GM12878 (cell line): ENCODE results near the gene SRD5A1. TPM values are rescaled to one million over a fixed set of nuclear protein-coding genes. Genes with fewer than 3 reads are reported as not detected.

ENCODE experiments used
- ATAC-seq: fragments of 200-7000 bp; cut with Tn5 transposase; 3 replicates; pipeline ENCODE4 v1.9.1; 2020; ENCODE audit warnings: mild to moderate bottlenecking, moderate library complexity
- BruUV-seq: library from RNA; stranded (reverse); fragments of 400-500 nt; replicated peaks from 2 replicates; lab custom pipeline; 2021; lab: Mats Ljungman, UMichigan
- CTCF ChIA-PET: fragments of 300-600 bp; sonication (Branson Sonifier 250); formaldehyde crosslinking; extraction: SDS; loops from one replicate; lab custom pipeline; 2021; ENCODE audit warnings: inconsistent platforms; lab: Yijun Ruan, JAX
- POLR2A ChIA-PET: fragments of 350-600 bp; formaldehyde crosslinking; extraction: SDS; loops from one replicate; lab custom pipeline; 2021; ENCODE audit warnings: inconsistent platforms; lab: Charles Lee
- RAD21 ChIA-PET: fragments of 300-600 bp; sonication (Branson Sonifier 250); formaldehyde crosslinking; loops from one replicate; lab custom pipeline; 2023; ENCODE audit warnings: antibody characterized with exemption; ENCODE audit not compliant: unreplicated experiment; lab: Charles Lee
- SMC1A ChIA-PET: fragments of 300-600 bp; sonication (Branson Sonifier 250); formaldehyde crosslinking; loops from one replicate; lab custom pipeline; 2023; ENCODE audit not compliant: unreplicated experiment, uncharacterized antibody; lab: Charles Lee
- DNase-seq: peaks from one replicate; pipeline ENCODE4 v3.0.0-alpha.2; 2011; ENCODE audit warnings: low read depth, low spot score
- FAIRE-seq: peaks from 3 replicates; lab custom pipeline; 2011; peaks lifted over from hg19 to GRCh38; lab: Jason Lieb, UNC
- H2AFZ ChIP-seq: 2 replicates; pipeline ENCODE4 v1.6.0; 2011; ENCODE audit warnings: low read depth, low read length, control low read depth; ENCODE audit not compliant: control insufficient read depth
- H3K27ac ChIP-seq: 2 replicates; pipeline ENCODE4 v1.5.1; 2011; ENCODE audit warnings: control low read depth; ENCODE audit not compliant: control insufficient read depth, insufficient read depth
- H3K27me3 ChIP-seq, 2 experiments: replicated peaks in 1 of 2; 2 replicates each; pipeline versions ENCODE4 v1.6.0 to v1.6.1; 2011; ENCODE audit warnings: low read length in 1 of 2; ENCODE audit not compliant: control insufficient read depth in 2 of 2, insufficient read depth in 2 of 2
- H3K36me3 ChIP-seq, 2 experiments: 2 replicates each; pipeline ENCODE4 v1.5.1; 2011; ENCODE audit warnings: low read length in 1 of 2; ENCODE audit not compliant: control insufficient read depth in 2 of 2, insufficient read depth in 2 of 2
- H3K4me1 ChIP-seq: 2 replicates; pipeline ENCODE4 v1.6.1; 2011; ENCODE audit warnings: mild to moderate bottlenecking, low read length, moderate library complexity, mixed read lengths; ENCODE audit not compliant: control insufficient read depth, insufficient read depth
- H3K4me2 ChIP-seq: 2 replicates; pipeline ENCODE4 v1.6.0; 2011; ENCODE audit warnings: control low read depth; ENCODE audit not compliant: control insufficient read depth, insufficient read depth
- H3K4me3 ChIP-seq: fragments of 200-600 bp; sonication (generic); 2 replicates; pipeline ENCODE4 v1.5.1; 2016
- H3K79me2 ChIP-seq: 2 replicates; pipeline ENCODE4 v1.6.0; 2011; ENCODE audit warnings: low read length; ENCODE audit not compliant: control insufficient read depth, insufficient read depth
- H3K9ac ChIP-seq: 2 replicates; pipeline ENCODE4 v1.8.0; 2011; ENCODE audit warnings: low read length, control low read depth, mixed read lengths; ENCODE audit not compliant: control insufficient read depth, insufficient read depth
- H3K9me3 ChIP-seq: replicated peaks from 3 replicates; pipeline ENCODE4 v1.5.1; 2011; ENCODE audit warnings: mild to moderate bottlenecking, low read length; ENCODE audit not compliant: control insufficient read depth, insufficient read depth
- H4K20me1 ChIP-seq: 2 replicates; pipeline ENCODE4 v1.6.0; 2011; ENCODE audit not compliant: control insufficient read depth, insufficient read depth
- BMI1 ChIP-seq: fragments of 450-650 bp; IDR thresholded peaks from 2 replicates; pipeline ENCODE4 v1.6.1; 2016; ENCODE audit warnings: mild to moderate bottlenecking, moderate library complexity, borderline replicate concordance
- HDGF ChIP-seq: fragments of 450-650 bp; IDR thresholded peaks from 2 replicates; pipeline ENCODE4 v1.6.1; 2016; ENCODE audit warnings: antibody characterized with exemption
- IRF4 ChIP-seq: IDR thresholded peaks from 2 replicates; pipeline ENCODE4 v1.6.1; 2011; ENCODE audit warnings: low read depth, low read length
- TCF3 ChIP-seq: IDR thresholded peaks from 2 replicates; pipeline ENCODE4 v1.6.1; 2012; ENCODE audit warnings: low read depth, mild to moderate bottlenecking, low read length, borderline replicate concordance; ENCODE audit not compliant: insufficient read depth
- WGBS: methylation state at CpG from one replicate; pipeline ENCODE4 v1.1.6; 2016; ENCODE audit warnings: low lambda C conversion rate; ENCODE audit not compliant: insufficient replicate concordance, insufficient coverage; ENCODE audit errors: missing lambda C conversion rate; 5-methylcytosine and 5-hydroxymethylcytosine counted together
- in situ Hi-C: fragments of 300-500 bp; cut with MboI; formaldehyde crosslinking; loops from 9 replicates; pipeline ENCODE4 v1.14.3; 2018; ENCODE audit warnings: mixed read lengths
- intact Hi-C: fragments of 100-400 bp; cut with micrococcal nuclease; formaldehyde crosslinking; loops from one replicate; pipeline ENCODE4 v1.14.2; 2022; ENCODE audit not compliant: unreplicated experiment
- polyA plus RNA-seq, 11 experiments: library from polyadenylated mRNA; depleted of rRNA in 4 of 11; unstranded in 6 of 11; stranded (reverse) in 5 of 11; fragments of >200 nt; fragmentation: Nextera tagmentation in 4 of 11; fragmentation: Illumina TruSeq in 1 of 11; extraction: Ambion mirVana in 4 of 11; extraction: Trizol in 1 of 11; gene quantifications; 1 replicate in 1 of 11; 2 replicates in 10 of 11; pipeline versions ENCODE4 v1.2.1 to v1.2.3, GENCODE V29; 2011 to 2016; ENCODE audit warnings: inconsistent platforms in 2 of 11, missing spikeins in 2 of 11, low read depth in 1 of 11
- total RNA-seq, 4 experiments: library from RNA; depleted of rRNA in 3 of 4; stranded (reverse); fragments of >200 nt in 3 of 4; fragmentation: Illumina TruSeq in 1 of 4; extraction: Trizol in 1 of 4; gene quantifications; 2 replicates each; pipeline versions ENCODE4 v1.2.1 to v1.2.3, GENCODE V29; 2013 to 2021
- TF ChIP-seq, protein P1 (sequence below): fragments of 450-650 bp; formaldehyde crosslinking; IDR thresholded peaks from 2 replicates; pipeline ENCODE4 v1.5.0; 2022; ENCODE audit warnings: mild to moderate bottlenecking, missing genetic modification characterization

Gene SRD5A1
- total and polyA plus RNA-seq, 10 of the 15 experiments (the other 5 are each of a cell fraction or from before 2014, with no cell fraction given), result 0.76 to 20.1 (median 12.3) TPM

DNA sequence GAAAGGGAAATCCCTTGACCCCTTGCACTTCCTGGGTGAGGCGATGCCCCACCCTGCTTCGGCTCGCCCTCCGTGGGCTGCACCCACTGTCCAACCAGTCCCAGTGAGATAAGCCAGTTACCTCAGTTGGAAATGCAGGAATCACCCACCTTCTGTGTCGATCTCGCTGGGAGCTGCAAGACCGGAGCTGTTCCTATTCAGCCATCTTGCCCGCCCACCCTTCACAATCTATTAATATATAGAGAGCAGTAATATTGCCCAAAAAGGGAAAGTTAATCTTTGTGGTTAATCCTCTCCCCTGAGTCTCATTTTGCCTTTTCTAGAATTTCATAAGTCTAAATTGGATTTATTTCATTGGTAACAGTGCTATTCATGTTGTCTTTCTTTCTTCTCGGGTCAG lies 16.4 kb downstream of the SRD5A1 start:
- no peak for FAIRE-seq
- in situ Hi-C loops, result no loop called here
- ATAC-seq, result no peak
- intact Hi-C loops, result no loop called here
- no peak overlapping the region for H3K27ac ChIP-seq
- no peak for DNase-seq
- 98% methylated on average over 9 of the region's 9 CpGs for WGBS
- H3K4me3 ChIP-seq, result no peak overlapping the region
- H3K9ac ChIP-seq, result no peak overlapping the region
- no peak for TF ChIP-seq HDGF
- no peak for TF ChIP-seq BMI1
- TF ChIP-seq IRF4, result no peak
- TF ChIP-seq, protein P1, sequence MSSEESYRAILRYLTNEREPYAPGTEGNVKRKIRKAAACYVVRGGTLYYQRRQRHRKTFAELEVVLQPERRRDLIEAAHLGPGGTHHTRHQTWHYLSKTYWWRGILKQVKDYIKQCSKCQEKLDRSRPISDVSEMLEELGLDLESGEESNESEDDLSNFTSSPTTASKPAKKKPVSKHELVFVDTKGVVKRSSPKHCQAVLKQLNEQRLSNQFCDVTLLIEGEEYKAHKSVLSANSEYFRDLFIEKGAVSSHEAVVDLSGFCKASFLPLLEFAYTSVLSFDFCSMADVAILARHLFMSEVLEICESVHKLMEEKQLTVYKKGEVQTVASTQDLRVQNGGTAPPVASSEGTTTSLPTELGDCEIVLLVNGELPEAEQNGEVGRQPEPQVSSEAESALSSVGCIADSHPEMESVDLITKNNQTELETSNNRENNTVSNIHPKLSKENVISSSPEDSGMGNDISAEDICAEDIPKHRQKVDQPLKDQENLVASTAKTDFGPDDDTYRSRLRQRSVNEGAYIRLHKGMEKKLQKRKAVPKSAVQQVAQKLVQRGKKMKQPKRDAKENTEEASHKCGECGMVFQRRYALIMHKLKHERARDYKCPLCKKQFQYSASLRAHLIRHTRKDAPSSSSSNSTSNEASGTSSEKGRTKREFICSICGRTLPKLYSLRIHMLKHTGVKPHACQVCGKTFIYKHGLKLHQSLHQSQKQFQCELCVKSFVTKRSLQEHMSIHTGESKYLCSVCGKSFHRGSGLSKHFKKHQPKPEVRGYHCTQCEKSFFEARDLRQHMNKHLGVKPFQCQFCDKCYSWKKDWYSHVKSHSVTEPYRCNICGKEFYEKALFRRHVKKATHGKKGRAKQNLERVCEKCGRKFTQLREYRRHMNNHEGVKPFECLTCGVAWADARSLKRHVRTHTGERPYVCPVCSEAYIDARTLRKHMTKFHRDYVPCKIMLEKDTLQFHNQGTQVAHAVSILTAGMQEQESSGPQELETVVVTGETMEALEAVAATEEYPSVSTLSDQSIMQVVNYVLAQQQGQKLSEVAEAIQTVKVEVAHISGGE, result no peak
- TF ChIP-seq TCF3, result no peak
- CTCF ChIA-PET, result no interaction called here
- no peaks in the 10 kb centered on the region; the same call in 2 of the 3 replicates for H3K9me3 ChIP-seq
- no TSS peak for BruUV-seq
- RAD21 ChIA-PET, result no interaction called here
- no peak overlapping the region for H2AFZ ChIP-seq
- peaks cover 3% of the 10 kb centered on the region; the same call in 1 of the 2 replicates for H3K4me1 ChIP-seq
- peaks cover 0 to 6% of the 10 kb centered on the region in 2 experiments; a peak in 1 of 4 replicates for H3K36me3 ChIP-seq
- no peaks in the 10 kb centered on the region for H3K79me2 ChIP-seq
- POLR2A ChIA-PET, result no interaction called here
- no peaks in the 10 kb centered on the region for H3K27me3 ChIP-seq
- H4K20me1 ChIP-seq, result no peaks in the 10 kb centered on the region
- H3K4me2 ChIP-seq, result no peak overlapping the region
- SMC1A ChIA-PET, result no interaction called here
